A549 treated with GW870086 at 1 μM for 4 hours (cell line): Measurements from ENCODE around the gene SFR1. TPM values are rescaled to one million over a fixed set of nuclear protein-coding genes. Genes with fewer than 3 reads are reported as not detected.

Experiments
- total RNA-seq: library from RNA; stranded (reverse); fragments of 200-300 nt; extraction: Qiagen RNA extraction; gene quantifications from 5 replicates; pipeline ENCODE4 v1.2.3, GENCODE V29; 2022; ENCODE audit warnings: low read depth

SFR1 gene, protein sequence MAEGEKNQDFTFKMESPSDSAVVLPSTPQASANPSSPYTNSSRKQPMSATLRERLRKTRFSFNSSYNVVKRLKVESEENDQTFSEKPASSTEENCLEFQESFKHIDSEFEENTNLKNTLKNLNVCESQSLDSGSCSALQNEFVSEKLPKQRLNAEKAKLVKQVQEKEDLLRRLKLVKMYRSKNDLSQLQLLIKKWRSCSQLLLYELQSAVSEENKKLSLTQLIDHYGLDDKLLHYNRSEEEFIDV
- total RNA-seq, result 14.7 to 20.6 TPM (median 17.4 TPM) in 5 replicates

DNA sequence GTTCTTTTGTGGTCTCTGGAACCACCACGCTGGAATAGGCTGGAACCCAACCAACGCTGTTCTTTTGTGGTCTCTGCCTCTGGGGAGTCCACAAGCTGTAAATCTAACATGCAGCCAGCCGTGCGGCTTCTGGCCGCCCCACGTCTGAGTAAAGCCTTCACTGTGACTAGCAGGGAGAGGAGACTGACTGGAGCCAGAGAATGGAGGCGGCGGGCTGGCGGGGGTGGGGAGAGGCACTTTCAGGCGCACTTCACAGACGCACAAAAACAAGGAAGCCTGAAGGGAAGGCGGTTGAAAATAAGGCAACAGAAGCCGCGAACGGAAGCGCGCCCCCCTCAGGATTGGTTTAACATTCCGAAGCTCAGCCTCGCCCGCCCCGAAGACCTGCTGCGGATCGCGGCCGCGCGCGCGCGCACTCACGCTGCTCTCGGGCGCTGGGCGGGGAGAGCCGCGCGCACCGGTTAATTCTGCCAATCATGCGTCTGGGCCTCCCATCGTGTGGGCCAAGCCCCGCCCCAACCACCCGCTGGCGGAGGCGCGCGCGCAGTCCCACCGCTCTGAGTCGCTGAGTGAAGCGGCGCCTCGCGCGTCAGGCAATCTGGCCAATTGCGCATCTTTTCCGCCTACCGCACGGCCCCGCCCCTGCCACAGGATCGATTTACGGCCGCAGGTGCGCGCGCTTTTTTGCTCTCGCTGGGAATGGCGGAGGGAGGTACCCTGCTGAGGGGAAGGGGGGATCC is at the start of gene SFR1:
TSS of gene SFR1 (plus strand) at position 687 of the 740 bp plus-strand sequence. CDS start at position 700, 13 bp downstream.

DNA sequence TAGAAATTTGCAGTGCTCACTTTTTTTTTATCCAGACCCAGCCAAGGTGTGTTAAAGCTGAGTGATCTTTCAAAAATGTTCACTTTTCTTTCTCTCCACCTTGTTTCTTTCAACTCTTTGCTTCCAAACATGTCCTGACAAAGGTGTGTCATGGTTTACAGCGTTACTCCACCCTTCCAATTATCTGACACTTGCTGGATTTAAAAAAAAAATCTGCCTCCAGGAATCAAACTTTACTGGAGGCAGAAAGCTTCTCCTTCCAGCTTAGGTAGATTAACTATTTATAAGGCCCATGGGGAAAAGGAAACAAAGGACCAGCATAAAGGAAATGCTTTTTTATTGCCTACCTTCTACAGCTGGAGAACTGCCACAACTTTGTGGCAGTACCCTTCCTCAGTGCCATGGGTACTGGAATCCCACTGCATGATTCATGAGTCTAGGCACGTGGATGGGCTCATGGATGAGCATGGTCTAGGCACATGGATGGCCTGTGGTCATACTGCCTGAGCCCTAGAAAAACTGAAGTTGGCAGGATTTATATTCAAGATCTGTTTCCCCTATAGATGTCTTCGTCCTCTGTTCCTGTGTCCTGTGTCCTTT is 36.1 kb upstream of the SFR1 start, which contains the start of gene COL17A1:
TSS of gene COL17A1 (minus strand) at position 80 of the 600 bp plus-strand sequence. CDS start 5,207 bp downstream, outside the sequence.

Other genes with a start within 250 kb of the SFR1 start
- 22.0 to 26.3 TPM (median 24.6 TPM) in 5 replicates for gene STN1, start 204.0 kb upstream of the SFR1 start, total RNA-seq
- 27.1 to 44.4 TPM (median 38.8 TPM) in 5 replicates for gene SLK, start 155.0 kb upstream of the SFR1 start, total RNA-seq
- 1.5 to 2.2 TPM (median 1.8 TPM) in 5 replicates for gene COL17A1, start 36.3 kb upstream of the SFR1 start, total RNA-seq
- gene CFAP43, start 110.2 kb downstream of the SFR1 start, total RNA-seq, result 0.16 to 0.36 TPM (median 0.23 TPM) in 5 replicates
- gene GSTO1, start 132.7 kb downstream of the SFR1 start, total RNA-seq, result 290 to 322 TPM (median 303 TPM) in 5 replicates
- 1.5 to 3.3 TPM (median 1.9 TPM) in 5 replicates for gene GSTO2, start 147.0 kb downstream of the SFR1 start, total RNA-seq
- 69.0 to 88.7 TPM (median 87.4 TPM) in 5 replicates for gene ITPRIP, start 216.3 kb downstream of the SFR1 start, total RNA-seq
- 0.10 to 0.34 TPM (median 0.16 TPM) in 5 replicates for gene CFAP58, start 231.7 kb downstream of the SFR1 start, total RNA-seq